Omental fat pad (tissue), 4 donors: ENCODE data around the gene TCFL5. TPM values are rescaled to one million over a fixed set of nuclear protein-coding genes. Genes with fewer than 3 reads are reported as not detected.

Source experiments
- ATAC-seq: fragments of 150-250 bp; one replicate; pipeline ENCODE4 v1.9.1; 2016; ENCODE audit warnings: mild to moderate bottlenecking, moderate library complexity; ENCODE audit not compliant: low FRiP score
- DNase-seq: peaks from one replicate; pipeline ENCODE4 v3.0.0-alpha.2; 2019; ENCODE audit warnings: low spot score
- CTCF ChIP-seq, 3 donors: fragments of 450-650 bp; IDR thresholded peaks; one replicate each; pipeline ENCODE4 v1.5.1; 2016 to 2017; ENCODE audit warnings: antibody characterized with exemption in 3 of 3, mild to moderate bottlenecking in 3 of 3, moderate library complexity in 2 of 3
- total RNA-seq, 4 donors: library from RNA; depleted of rRNA; stranded (reverse); fragments of >200 nt; gene quantifications; one replicate each; pipeline ENCODE4 v1.1.0, GENCODE V29; 2016

TCFL5 gene
- total RNA-seq, 4 donors from 2014 or later = 6.1 to 7.7 (median 6.3) TPM

- TF ChIP-seq CTCF (IDR thresholded peaks at IDR 0.05) = no peak
Measured at GRCh38 chr20:62885046-62885895, 23.6 kb upstream of the TCFL5 start.

GRCh38 chr20:62884556-62884955 lies 22.9 kb upstream of the TCFL5 start:
- no peak for TF ChIP-seq CTCF (IDR thresholded peaks at IDR 0.05)
- DNase-seq (no peak), ATAC-seq (no peak)

More at GRCh38 chr20:62885046-62885895, 23.6 kb upstream of the TCFL5 start:
- ATAC-seq (no peak), DNase-seq (no peak)

GRCh38 chr20:62882426-62882825 lies 20.8 kb upstream of the TCFL5 start:
- DNase-seq (no peak), ATAC-seq (no peak)
- no peak for TF ChIP-seq CTCF (IDR thresholded peaks at IDR 0.05)

GRCh38 chr20:62881662-62882395 lies 20.2 kb upstream of the TCFL5 start:
- DNase-seq (no peak), ATAC-seq (no peak)
- TF ChIP-seq CTCF (IDR thresholded peaks at IDR 0.05) = no peak

- no peak for DNase-seq
- TF ChIP-seq CTCF (IDR thresholded peaks at IDR 0.05) = no peak
- ATAC-seq = no peak
Measured at GRCh38 chr20:62880935-62881661, 19.5 kb upstream of the TCFL5 start.

- TF ChIP-seq CTCF (IDR thresholded peaks at IDR 0.05) = no peak
- ATAC-seq (no peak), DNase-seq (no peak)
Measured at GRCh38 chr20:62880147-62880934, 18.7 kb upstream of the TCFL5 start.
